PC-3 (cell line): ENCODE results near the gene CIROP.

Experiments
- CTCF ChIP-seq: fragments of 300-600 bp; sonication (generic); conservative IDR thresholded peaks from 2 replicates; pipeline ENCODE4 v1.5.1; 2017; ENCODE audit warnings: antibody characterized with exemption, low read depth, mild to moderate bottlenecking, low read length
- EZH2 ChIP-seq: fragments of 300-600 bp; sonication (generic); IDR thresholded peaks from one replicate; pipeline ENCODE4 v1.6.1; 2017; ENCODE audit warnings: antibody characterized with exemption, mild to moderate bottlenecking, low read length; ENCODE audit not compliant: unreplicated experiment

- TF ChIP-seq EZH2 (no peak), CTCF (no peak)
Measured at GRCh38 chr14:23148591-23149249, 43.9 kb upstream of the CIROP start.
